PC-9 (cell line): Measurements from ENCODE around the gene PTX4.

ENCODE experiments used
- EZH2 ChIP-seq: fragments of 200-600 bp; sonication (generic); IDR thresholded peaks from 2 replicates; pipeline ENCODE4 v1.8.0; 2017; ENCODE audit warnings: antibody characterized with exemption, low read depth
- TF ChIP-seq, protein P1 (sequence below): fragments of 200-600 bp; sonication (generic); conservative IDR thresholded peaks from 2 replicates; pipeline ENCODE4 v1.6.1; 2017; ENCODE audit warnings: mixed run types, antibody characterized with exemption, mild to moderate bottlenecking, moderate library complexity

DNA sequence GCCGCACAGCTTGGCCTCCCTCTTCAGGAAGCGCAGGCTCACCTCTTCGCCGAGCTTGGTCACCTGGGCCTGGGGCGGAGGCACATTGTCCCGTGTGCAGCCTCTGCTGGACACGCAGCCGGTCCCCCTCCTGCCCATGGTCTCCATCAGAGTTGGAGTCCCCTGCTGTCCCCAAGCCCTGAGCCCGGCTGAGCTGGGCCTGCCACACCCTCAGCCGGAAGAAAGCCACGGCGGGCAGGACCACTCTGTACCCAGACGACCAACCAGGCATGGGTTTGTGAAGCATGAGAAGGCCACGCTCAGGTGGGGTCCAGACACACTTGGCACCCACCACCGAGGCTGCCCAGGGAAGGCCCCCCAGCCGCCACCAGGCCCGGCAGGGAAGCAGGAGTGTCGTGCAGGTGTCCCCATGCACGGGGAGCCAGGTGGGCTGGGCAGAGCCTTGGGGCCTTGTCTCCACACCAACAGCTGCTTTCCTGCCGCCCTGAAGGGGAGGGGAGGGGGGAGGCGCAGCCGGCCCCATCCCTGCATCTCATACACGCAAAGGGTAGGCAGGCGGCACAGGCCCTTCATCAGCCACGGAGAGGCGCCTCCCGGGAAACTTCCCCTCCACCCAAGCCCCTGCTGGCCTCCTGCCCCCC, 49.6 kb downstream of the PTX4 start:
- TF ChIP-seq, protein P1, sequence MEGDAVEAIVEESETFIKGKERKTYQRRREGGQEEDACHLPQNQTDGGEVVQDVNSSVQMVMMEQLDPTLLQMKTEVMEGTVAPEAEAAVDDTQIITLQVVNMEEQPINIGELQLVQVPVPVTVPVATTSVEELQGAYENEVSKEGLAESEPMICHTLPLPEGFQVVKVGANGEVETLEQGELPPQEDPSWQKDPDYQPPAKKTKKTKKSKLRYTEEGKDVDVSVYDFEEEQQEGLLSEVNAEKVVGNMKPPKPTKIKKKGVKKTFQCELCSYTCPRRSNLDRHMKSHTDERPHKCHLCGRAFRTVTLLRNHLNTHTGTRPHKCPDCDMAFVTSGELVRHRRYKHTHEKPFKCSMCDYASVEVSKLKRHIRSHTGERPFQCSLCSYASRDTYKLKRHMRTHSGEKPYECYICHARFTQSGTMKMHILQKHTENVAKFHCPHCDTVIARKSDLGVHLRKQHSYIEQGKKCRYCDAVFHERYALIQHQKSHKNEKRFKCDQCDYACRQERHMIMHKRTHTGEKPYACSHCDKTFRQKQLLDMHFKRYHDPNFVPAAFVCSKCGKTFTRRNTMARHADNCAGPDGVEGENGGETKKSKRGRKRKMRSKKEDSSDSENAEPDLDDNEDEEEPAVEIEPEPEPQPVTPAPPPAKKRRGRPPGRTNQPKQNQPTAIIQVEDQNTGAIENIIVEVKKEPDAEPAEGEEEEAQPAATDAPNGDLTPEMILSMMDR: no peak
- TF ChIP-seq EZH2: no peak
